Breast epithelium (tissue), 4 donors: ENCODE data around the gene OASL. TPM values are rescaled to one million over a fixed set of nuclear protein-coding genes. Genes with fewer than 3 reads are reported as not detected.

ENCODE experiments used
- DNase-seq, 2 donors: peaks; one replicate each; pipeline ENCODE4 v3.0.0-alpha.2; 2019; ENCODE audit warnings: low spot score in 2 of 2
- H3K27ac ChIP-seq, 2 donors: fragments of 200-600 bp; sonication (generic) in 1 of 2; one replicate each; pipeline ENCODE4 v1.5.1; 2016 to 2019; ENCODE audit warnings: mild to moderate bottlenecking in 1 of 2
- H3K27me3 ChIP-seq, 2 donors: fragments of 200-600 bp; sonication (generic) in 1 of 2; one replicate each; pipeline versions ENCODE4 v1.5.1 to v1.6.0; 2017 to 2019; ENCODE audit warnings: control low read depth in 1 of 2, mild to moderate bottlenecking in 1 of 2
- H3K36me3 ChIP-seq: fragments of 200-600 bp; one replicate; pipeline ENCODE4 v1.5.1; 2019
- H3K4me1 ChIP-seq, 2 donors: fragments of 200-600 bp; sonication (generic); one replicate each; pipeline ENCODE4 v1.5.1; 2016 to 2019; ENCODE audit warnings: control low read depth in 1 of 2
- H3K4me3 ChIP-seq, 3 donors: fragments of 200-600 bp; sonication (generic); 1 replicate in 2 of 3; 2 replicates in 1 of 3; pipeline ENCODE4 v1.5.1; 2016 to 2019; ENCODE audit warnings: mild to moderate bottlenecking in 3 of 3, moderate library complexity in 2 of 3
- H3K9me3 ChIP-seq, 2 donors: fragments of 200-600 bp; sonication (generic) in 1 of 2; one replicate each; pipeline ENCODE4 v1.5.1; 2016 to 2019; ENCODE audit warnings: control low read depth in 1 of 2
- CTCF ChIP-seq, 3 donors: fragments of 450-650 bp; IDR thresholded peaks; one replicate each; pipeline ENCODE4 v1.5.1; 2016 to 2017; ENCODE audit warnings: antibody characterized with exemption in 3 of 3, mild to moderate bottlenecking in 3 of 3, moderate library complexity in 3 of 3
- POLR2A ChIP-seq: fragments of 450-650 bp; IDR thresholded peaks from one replicate; pipeline ENCODE4 v1.6.1; 2016; ENCODE audit warnings: antibody characterized with exemption, mild to moderate bottlenecking, moderate library complexity
- POLR2AphosphoS5 ChIP-seq, 3 donors: sonication (generic); formaldehyde crosslinking; IDR thresholded peaks; one replicate each; pipeline ENCODE4 v1.6.1; 2017; ENCODE audit warnings: antibody characterized with exemption in 3 of 3
- intact Hi-C: fragments of 100-400 bp; cut with DNase I; formaldehyde crosslinking; loops from one replicate; pipeline ENCODE4 v1.15.1; 2023; ENCODE audit warnings: low total_unique reads
- total RNA-seq, 3 donors: library from RNA; depleted of rRNA; stranded (reverse); fragments of >200 nt; gene quantifications; one replicate each; pipeline ENCODE4 v1.1.0, GENCODE V29; 2016

The OASL gene
- total RNA-seq, 3 donors from 2014 or later: 0.32 to 1.3 (median 1.0) TPM

GRCh38 chr12:120992989-120993388 is 46.1 kb downstream of the OASL start:
- intact Hi-C loops: no loop called here
- no peak overlapping the region for H3K4me3 ChIP-seq
- no peaks in the 10 kb centered on the region for H3K27me3 ChIP-seq
- no peaks in the 10 kb centered on the region for H3K9me3 ChIP-seq
- H3K36me3 ChIP-seq: no peaks in the 10 kb centered on the region
- TF ChIP-seq POLR2AphosphoS5 (IDR thresholded peaks at IDR 0.05): no peak
- no peak for TF ChIP-seq CTCF (IDR thresholded peaks at IDR 0.05)
- TF ChIP-seq POLR2A: no peak
- H3K4me1 ChIP-seq: no peaks in the 10 kb centered on the region
- H3K27ac ChIP-seq: no peak overlapping the region
- no peak for DNase-seq

DNA sequence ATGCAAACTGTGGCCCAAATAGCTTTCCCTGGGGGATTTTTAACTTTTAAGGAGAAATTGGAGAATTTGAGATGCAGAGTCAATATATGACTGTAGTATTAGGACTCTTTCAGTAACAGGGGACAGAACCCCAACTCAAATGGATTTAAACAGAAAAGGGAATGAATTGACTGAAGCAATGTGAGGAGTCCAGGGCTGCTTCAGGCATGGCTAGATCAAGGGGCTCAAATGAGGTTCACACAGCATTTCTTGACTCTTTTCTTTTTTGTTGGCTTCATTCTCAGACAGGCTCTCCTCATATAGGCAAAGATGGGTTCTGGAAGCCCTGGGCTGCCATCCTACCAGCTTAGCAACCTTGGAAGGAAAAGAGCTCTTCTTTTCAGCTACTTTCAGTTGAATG is 47.1 kb downstream of the OASL start:
- Histone ChIP-seq H3K4me3 (no peak overlapping the region), H3K36me3 (no peaks in the 10 kb centered on the region), H3K27ac (no peak overlapping the region), H3K9me3 (no peaks in the 10 kb centered on the region), H3K27me3 (no peaks in the 10 kb centered on the region), H3K4me1 (no peaks in the 10 kb centered on the region)
- intact Hi-C loops: no loop called here
- TF ChIP-seq CTCF (IDR thresholded peaks at IDR 0.05) (no peak), POLR2AphosphoS5 (IDR thresholded peaks at IDR 0.05) (no peak), POLR2A (no peak)
- DNase-seq: no peak

GRCh38 chr12:120990487-120991055 is 48.5 kb downstream of the OASL start:
- Histone ChIP-seq H3K4me3 (no peak overlapping the region), H3K36me3 (no peaks in the 10 kb centered on the region), H3K4me1 (no peaks in the 10 kb centered on the region), H3K27me3 (no peaks in the 10 kb centered on the region), H3K9me3 (no peaks in the 10 kb centered on the region), H3K27ac (no peak overlapping the region)
- TF ChIP-seq POLR2A (no peak), POLR2AphosphoS5 (IDR thresholded peaks at IDR 0.05) (no peak), CTCF (IDR thresholded peaks at IDR 0.05) (no peak)
- DNase-seq: no peak
- intact Hi-C loops: no loop called here

- Histone ChIP-seq H3K27ac (no peak overlapping the region), H3K4me1 (no peaks in the 10 kb centered on the region), H3K9me3 (no peaks in the 10 kb centered on the region), H3K27me3 (no peaks in the 10 kb centered on the region), H3K36me3 (no peaks in the 10 kb centered on the region), H3K4me3 (no peak overlapping the region)
- intact Hi-C loops: no loop called here
- no peak for DNase-seq
- TF ChIP-seq POLR2A (no peak), POLR2AphosphoS5 (IDR thresholded peaks at IDR 0.05) (no peak), CTCF (IDR thresholded peaks at IDR 0.05) (no peak)
Observed at GRCh38 chr12:120989687-120990086, 49.4 kb downstream of the OASL start.

GRCh38 chr12:120988658-120989057 is 50.4 kb downstream of the OASL start:
- intact Hi-C loops: no loop called here
- Histone ChIP-seq H3K27me3 (no peaks in the 10 kb centered on the region), H3K27ac (no peak overlapping the region), H3K4me3 (no peak overlapping the region), H3K4me1 (no peaks in the 10 kb centered on the region), H3K9me3 (no peaks in the 10 kb centered on the region), H3K36me3 (no peaks in the 10 kb centered on the region)
- no peak for DNase-seq
- TF ChIP-seq POLR2AphosphoS5 (IDR thresholded peaks at IDR 0.05) (no peak), POLR2A (no peak)

GRCh38 chr12:120988234-120988633 is 50.8 kb downstream of the OASL start:
- no peak for TF ChIP-seq POLR2A
- no peak for TF ChIP-seq POLR2AphosphoS5 (IDR thresholded peaks at IDR 0.05)
- no peak for TF ChIP-seq CTCF (IDR thresholded peaks at IDR 0.05)
- intact Hi-C loops: no loop called here
- DNase-seq: no peak
- H3K36me3 ChIP-seq: no peaks in the 10 kb centered on the region
- no peak overlapping the region for H3K27ac ChIP-seq
- no peaks in the 10 kb centered on the region for H3K9me3 ChIP-seq
- no peaks in the 10 kb centered on the region for H3K4me1 ChIP-seq
- no peak overlapping the region for H3K4me3 ChIP-seq
- H3K27me3 ChIP-seq: no peaks in the 10 kb centered on the region
